Progenitor cell of endocrine pancreas (in vitro differentiated cells): ENCODE data around the gene CCDC137. TPM values are rescaled to one million over a fixed set of nuclear protein-coding genes. Genes with fewer than 3 reads are reported as not detected.

ENCODE experiments used
- DNase-seq: peaks from one replicate; pipeline ENCODE4 v3.0.0; 2021; ENCODE audit warnings: low spot score; ENCODE audit not compliant: unreplicated experiment
- H3K27ac Mint-ChIP-seq: 2 replicates; pipeline ENCODE4 v1.8.0; 2021; ENCODE audit warnings: mild to moderate bottlenecking, moderate library complexity, mixed read lengths
- H3K27me3 Mint-ChIP-seq: 2 replicates; pipeline ENCODE4 v1.8.0; 2021; ENCODE audit warnings: mixed read lengths
- H3K36me3 Mint-ChIP-seq: 2 replicates; pipeline ENCODE4 v1.8.0; 2022; ENCODE audit warnings: mixed read lengths; ENCODE audit not compliant: insufficient read depth
- H3K4me1 Mint-ChIP-seq: 2 replicates; pipeline ENCODE4 v1.8.0; 2021; ENCODE audit warnings: low read depth, mixed read lengths
- H3K4me3 Mint-ChIP-seq: 2 replicates; pipeline ENCODE4 v1.8.0; 2021; ENCODE audit warnings: low read depth, mild to moderate bottlenecking, moderate library complexity, mixed read lengths
- H3K9me3 Mint-ChIP-seq: 2 replicates; pipeline ENCODE4 v1.8.0; 2021; ENCODE audit warnings: low read depth, mixed read lengths
- CTCF ChIP-seq: fragments of 200-600 bp; sonication (generic); IDR thresholded peaks from one replicate; pipeline ENCODE4 v1.5.0; 2021; ENCODE audit warnings: antibody characterized with exemption, mild to moderate bottlenecking; ENCODE audit not compliant: unreplicated experiment
- total RNA-seq: library from RNA; stranded (reverse); gene quantifications from 2 replicates; pipeline ENCODE4 v1.2.1, GENCODE V29; 2021

Gene CCDC137
- total RNA-seq, 1 donor from 2014 or later = 26.6 TPM

GRCh38 chr17:81659038-81659437 lies 7.5 kb upstream of the CCDC137 start:
- Mint-ChIP-seq H3K27ac (no peak overlapping the region), H3K9me3 (no peaks in the 10 kb centered on the region), H3K4me1 (no peaks in the 10 kb centered on the region), H3K4me3 (no peak overlapping the region), H3K27me3 (no peaks in the 10 kb centered on the region), H3K36me3 (no peaks in the 10 kb centered on the region)
- DNase-seq = no peak
- TF ChIP-seq CTCF = no peak

- no peak for TF ChIP-seq CTCF
- H3K4me1 Mint-ChIP-seq = no peaks in the 10 kb centered on the region
- H3K36me3 Mint-ChIP-seq = no peaks in the 10 kb centered on the region
- H3K27me3 Mint-ChIP-seq = no peaks in the 10 kb centered on the region
- H3K27ac Mint-ChIP-seq = no peak overlapping the region
- DNase-seq = no peak
- no peak overlapping the region for H3K4me3 Mint-ChIP-seq
- no peaks in the 10 kb centered on the region for H3K9me3 Mint-ChIP-seq
These were observed 6.1 kb upstream of the CCDC137 start for GRCh38 chr17:81660441-81660840.

GRCh38 chr17:81662002-81662401 lies 4.5 kb upstream of the CCDC137 start:
- Mint-ChIP-seq H3K4me1 (peaks cover 8% of the 10 kb centered on the region), H3K36me3 (no peaks in the 10 kb centered on the region), H3K27me3 (no peaks in the 10 kb centered on the region), H3K4me3 (no peak overlapping the region), H3K9me3 (no peaks in the 10 kb centered on the region), H3K27ac (no peak overlapping the region)
- TF ChIP-seq CTCF = no peak
- no peak for DNase-seq

GRCh38 chr17:81664051-81664470 lies 2.5 kb upstream of the CCDC137 start:
- no peak for DNase-seq
- Mint-ChIP-seq H3K9me3 (no peaks in the 10 kb centered on the region), H3K36me3 (peaks cover 5% of the 10 kb centered on the region), H3K4me3 (peak overlapping the region; percentile 26), H3K27me3 (no peaks in the 10 kb centered on the region), H3K27ac (no peak overlapping the region), H3K4me1 (peaks cover 18% of the 10 kb centered on the region)
- no peak for TF ChIP-seq CTCF

- Mint-ChIP-seq H3K4me3 (peak overlapping the region; percentile 96), H3K27ac (peak overlapping the region; percentile 96), H3K4me1 (peaks cover 18% of the 10 kb centered on the region), H3K27me3 (no peaks in the 10 kb centered on the region), H3K9me3 (no peaks in the 10 kb centered on the region), H3K36me3 (peaks cover 6% of the 10 kb centered on the region)
- TF ChIP-seq CTCF = no peak
- DNase-seq = no peak
These were observed 1.1 kb upstream of the CCDC137 start for GRCh38 chr17:81665205-81666091.
